GM21526 (cell line): ENCODE results near the gene FAM110D.

Experiments used
- ATAC-seq: cut with Tn5 transposase; IDR thresholded peaks from one replicate; pipeline ENCODE4 v1.9.1; 2021; ENCODE audit warnings: moderate library complexity; ENCODE audit not compliant: unreplicated experiment, low FRiP score

The FAM110D gene

GRCh38 chr1:26181586-26182382, 22.9 kb downstream of the FAM110D start:
- no peak for ATAC-seq

- no peak for ATAC-seq
Observed at GRCh38 chr1:26182383-26182696, 23.5 kb downstream of the FAM110D start.

DNA sequence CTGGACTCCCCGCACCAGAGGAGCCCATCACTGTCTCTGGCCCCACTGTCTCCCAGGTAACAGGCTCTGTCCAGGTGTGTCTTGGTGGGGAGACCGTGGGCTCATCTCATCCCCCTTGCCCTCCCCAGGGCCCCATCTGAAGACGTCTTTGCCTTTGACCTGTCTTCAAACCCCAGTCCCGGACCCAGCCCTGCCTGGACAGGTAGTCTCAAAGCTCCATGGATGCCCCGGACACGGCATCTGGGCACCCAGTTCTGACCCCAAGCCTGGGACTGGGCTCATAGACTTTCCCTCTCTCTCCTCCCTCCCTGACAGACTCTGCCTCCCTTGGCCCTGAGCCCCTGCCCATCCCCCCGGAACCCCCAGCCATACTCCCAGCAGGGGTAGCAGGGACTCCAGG, 25.2 kb downstream of the FAM110D start:
- ATAC-seq: no peak

DNA sequence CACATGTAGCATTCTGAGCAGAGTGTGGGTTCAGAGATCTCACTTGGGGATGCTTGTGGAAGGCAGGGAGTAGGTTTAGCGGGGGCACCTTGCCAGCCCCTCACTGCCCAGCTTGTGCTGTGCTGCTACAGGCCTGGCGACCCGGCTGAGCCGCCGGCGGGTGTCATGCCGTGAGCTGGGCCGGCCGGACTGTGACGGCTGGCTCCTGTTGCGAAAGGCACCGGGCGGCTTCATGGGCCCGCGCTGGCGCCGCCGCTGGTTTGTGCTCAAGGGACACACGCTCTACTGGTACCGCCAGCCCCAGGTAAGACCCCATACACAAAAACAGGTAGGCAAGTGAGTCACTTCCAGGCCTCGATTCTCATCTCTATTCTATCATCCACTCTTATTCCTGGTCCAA, 26.0 kb downstream of the FAM110D start:
- no peak for ATAC-seq

DNA sequence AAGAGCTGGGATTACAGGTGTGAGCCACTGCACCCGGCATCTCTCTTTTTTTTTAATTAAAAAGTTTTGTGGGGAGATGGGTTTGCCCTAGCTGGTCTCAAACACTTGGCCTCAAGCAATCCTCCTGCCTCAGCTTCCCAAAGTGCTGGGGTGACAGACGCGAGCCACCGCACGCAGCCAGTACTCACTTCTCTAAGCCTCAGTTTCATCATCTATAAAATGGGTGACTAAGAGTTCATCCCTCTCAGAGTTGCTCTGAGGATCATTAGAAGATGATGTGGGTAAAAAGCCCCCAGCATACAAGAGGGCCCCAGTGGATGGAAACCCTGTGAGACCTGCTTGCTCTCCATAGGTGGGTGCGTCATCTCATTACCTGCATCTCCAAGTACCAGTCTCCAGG, 29.0 kb downstream of the FAM110D start:
- no peak for ATAC-seq

GRCh38 chr1:26188477-26188876, 29.6 kb downstream of the FAM110D start:
- ATAC-seq: no peak

GRCh38 chr1:26189331-26189730, 30.5 kb downstream of the FAM110D start:
- ATAC-seq: no peak

DNA sequence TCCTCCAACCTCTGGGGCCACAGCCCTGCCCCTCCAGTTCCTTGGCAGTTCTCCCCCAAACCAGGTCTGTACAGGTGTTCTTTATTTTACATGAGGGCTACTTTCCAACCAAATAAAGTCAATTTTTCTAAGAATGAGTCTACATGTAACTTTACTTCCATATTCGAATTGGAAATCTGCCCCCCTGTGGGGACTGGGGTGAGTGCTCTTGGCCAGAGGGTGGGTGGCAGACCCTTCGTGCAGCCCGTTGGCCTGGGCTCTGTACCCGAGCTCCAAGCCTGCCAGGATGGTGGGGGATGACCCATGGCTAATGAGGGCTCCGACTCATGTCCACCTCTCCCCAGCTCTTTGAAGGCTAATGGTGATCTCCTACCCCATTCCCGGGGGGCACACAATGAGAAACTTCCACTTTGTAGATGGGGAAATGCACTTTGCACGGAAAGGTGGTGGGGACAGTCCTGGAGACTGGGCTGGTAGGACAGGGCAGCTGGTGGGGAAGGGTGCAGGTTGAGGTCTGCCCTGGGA, 30.9 kb downstream of the FAM110D start:
- no peak for ATAC-seq

GRCh38 chr1:26190373-26190987, 31.6 kb downstream of the FAM110D start, which contains the start of gene CATSPER4:
TSS of gene CATSPER4 (plus strand) at chr1:26190602. CDS start at chr1:26190628, 26 bp downstream.
- ATAC-seq: no peak

DNA sequence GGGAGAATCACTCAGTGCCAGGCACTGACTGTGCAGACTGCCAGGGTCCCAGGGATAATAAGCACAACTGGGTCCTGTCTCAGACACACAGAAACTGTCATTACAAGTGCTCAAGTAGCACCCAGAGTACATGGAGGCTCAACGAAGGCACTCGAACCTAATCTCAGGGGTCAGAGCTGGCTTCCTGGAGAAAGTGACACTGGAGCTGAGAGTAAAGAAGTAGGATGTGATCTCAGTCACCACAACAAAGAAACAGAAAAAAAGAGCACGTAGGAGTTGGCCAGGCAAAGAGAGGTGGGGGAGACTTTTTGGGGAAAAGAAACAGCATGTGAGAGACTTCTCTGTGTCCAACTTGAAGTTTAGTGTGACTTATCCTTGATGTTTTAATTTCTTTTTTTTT, 32.9 kb downstream of the FAM110D start:
- ATAC-seq: no peak

DNA sequence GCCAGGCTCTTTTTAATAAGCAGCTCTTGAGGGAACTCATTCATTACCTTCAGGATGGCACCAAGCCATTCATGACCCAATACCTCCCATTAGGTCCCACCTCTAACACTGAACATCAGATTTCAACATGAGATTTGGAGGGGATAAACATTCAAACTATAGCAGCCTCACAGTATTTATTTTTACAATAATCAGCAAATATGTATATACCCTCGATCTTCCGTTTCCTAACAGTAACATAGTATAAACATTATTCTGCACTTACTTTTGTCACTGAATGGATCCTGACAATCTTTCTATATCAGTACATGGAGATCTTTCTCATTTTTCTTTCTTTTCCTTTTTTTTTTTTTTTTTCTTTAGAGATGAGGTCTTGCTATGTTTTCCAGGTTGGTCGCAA, 36.9 kb downstream of the FAM110D start:
- ATAC-seq: no peak

DNA sequence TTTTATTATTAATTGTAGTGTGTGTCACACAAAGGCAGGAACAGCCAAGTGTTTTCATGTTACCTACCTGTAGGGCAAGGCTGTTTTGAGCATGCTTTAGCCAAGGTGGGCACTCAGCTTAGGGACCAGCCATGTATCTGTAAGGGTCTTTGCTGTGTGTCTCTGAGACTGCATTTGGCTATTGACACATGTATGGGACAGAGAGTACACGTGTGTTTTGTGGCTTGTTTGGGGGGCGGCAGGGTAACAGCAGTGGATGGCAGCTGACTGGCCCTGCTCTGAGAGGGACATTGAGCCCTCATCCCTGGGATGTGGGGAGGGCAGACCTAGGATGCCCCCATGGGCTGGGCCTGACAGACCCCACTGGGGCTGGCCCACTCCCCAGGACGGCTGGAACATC, 38.4 kb downstream of the FAM110D start:
- no peak for ATAC-seq

DNA sequence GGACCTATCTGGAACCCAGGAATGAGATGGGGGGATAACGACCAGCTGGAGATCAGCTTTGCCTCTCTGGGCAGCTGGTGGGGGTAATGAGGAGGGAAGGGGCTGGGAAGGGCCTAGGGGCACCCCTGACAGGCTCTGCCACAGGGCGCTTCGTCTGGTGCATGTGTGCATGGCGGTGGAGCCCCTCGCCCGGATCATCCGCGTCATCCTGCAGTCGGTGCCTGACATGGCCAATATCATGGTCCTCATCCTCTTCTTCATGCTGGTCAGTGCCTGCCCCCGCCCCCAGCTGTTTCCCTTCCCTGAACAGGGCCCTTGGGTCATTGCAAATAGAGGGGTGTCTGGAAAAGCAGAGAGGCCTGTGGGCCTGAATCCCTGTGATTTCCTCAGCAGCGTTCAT, 38.9 kb downstream of the FAM110D start:
- no peak for ATAC-seq

DNA sequence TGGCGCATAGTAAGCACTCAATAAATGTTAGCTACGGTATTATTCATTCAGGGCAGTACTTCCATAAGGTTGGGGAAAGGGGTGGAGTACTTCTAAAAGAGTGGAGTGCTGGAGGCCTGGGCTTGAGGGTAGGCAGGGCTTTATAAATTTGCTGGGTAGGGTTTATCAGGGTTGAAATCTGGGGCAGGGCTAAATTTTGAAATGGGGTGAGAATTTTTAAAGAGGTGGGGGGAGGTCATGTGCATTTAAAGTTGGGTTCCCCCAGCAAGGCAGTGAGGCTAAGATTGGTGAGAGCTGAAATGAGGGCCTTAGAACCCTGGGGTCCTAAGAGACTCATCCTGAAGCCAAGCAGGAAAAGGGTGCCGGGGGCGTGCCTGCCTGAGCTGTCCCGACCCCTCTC, 41.5 kb downstream of the FAM110D start:
- ATAC-seq: no peak

DNA sequence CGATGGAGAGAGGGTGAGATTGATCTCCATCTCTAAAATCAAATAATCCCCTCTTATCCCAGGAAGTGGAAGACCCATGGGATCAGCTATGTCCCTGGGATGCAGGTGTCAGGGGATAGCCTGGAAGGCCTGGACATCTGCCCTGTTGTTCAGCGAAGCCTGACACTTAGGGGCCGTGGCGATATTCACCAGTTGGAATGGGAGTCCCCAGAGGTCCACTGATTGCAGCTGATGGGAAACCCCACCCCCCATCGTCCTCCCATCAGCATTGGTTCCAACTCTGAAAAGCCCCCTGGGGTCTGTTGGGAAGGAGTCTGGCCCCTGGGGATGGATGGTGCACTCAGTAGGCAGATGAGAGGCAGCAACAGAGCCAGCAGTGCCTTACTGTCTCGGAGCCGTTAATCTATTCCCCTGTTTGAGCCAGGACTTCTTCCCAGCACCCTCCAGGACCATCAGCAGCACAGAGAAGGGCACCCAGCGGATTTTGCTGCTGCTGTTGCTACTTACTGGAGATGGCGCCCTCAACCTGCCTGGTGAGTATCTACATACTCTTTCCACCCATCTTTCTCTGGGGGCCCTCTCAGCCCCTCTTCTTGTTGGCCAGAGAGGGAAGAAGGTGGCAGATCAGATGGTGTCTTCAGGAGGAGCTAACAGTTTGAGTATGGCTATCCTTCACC, 44.9 kb downstream of the FAM110D start:
- no peak for ATAC-seq

DNA sequence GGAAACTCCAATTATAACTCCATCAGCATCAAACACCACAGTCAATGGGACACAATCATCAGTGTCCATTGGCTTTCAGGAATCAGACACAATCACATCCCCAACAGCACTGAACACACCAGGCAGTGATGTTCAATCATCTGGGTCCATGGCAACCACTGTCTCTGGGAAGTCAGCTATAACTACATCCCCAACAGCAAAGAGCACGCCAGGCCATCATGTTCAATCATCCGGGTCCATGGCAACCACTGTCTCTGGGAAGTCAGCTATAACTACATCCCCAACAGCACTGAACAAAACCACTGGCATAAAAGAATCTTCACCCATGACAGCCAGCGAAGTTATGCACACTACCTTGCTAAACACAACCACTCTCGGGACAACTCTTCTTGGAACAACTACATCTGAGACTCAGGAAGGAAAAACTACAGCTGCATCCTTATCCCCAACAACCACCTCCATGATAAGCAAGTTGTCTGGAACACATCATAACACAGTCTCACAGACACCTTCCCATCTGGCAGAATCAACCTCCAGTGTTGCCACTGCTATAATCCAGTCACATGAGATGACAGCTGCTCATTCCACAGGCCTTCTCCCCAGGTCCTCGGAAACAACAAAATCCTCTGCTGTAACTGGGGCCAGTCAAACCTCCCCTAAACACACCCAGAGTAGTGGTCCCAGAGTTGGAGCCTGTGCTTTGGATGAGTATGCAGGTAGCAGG, 51.4 kb downstream of the FAM110D start:
- ATAC-seq: no peak

DNA sequence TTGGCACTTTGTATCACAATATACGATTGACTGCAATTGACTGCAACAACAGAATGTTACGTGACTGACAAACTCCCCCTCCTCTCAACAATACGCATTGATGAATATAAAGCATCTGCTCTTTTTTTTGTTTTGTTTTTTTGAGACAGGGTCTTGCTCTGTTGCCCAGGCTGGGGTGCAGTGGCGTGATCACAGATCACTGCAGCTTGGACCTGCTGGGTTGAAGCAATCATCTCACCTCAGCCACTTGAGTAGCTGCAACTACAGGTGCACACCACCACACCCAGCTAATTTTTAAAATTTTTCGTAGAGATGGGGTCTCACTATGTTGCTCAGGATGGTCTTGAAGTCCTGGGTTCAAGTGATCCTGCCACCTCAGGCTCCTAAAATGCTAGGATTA, 53.8 kb downstream of the FAM110D start:
- ATAC-seq: no peak

GRCh38 chr1:26213335-26213905, 54.5 kb downstream of the FAM110D start:
- ATAC-seq: no peak
